Kidney epithelial cell (primary cell): ENCODE results near the gene LAT. TPM values are rescaled to one million over a fixed set of nuclear protein-coding genes. Genes with fewer than 3 reads are reported as not detected.
"Not testable (repeated sequence)": the region's sequence is repeated elsewhere in the genome, so short reads cannot be mapped to it uniquely, and the experiment has no call there.

Source experiments
- DNase-seq: peaks from one replicate; pipeline ENCODE4 v3.0.0-alpha.2; 2010; ENCODE audit warnings: low read depth
- H3K27me3 ChIP-seq: 2 replicates; pipeline ENCODE4 v1.6.0; 2011; ENCODE audit warnings: low read length; ENCODE audit not compliant: control insufficient read depth, insufficient read depth
- H3K36me3 ChIP-seq: 2 replicates; pipeline ENCODE4 v1.5.1; 2011; ENCODE audit warnings: low read length; ENCODE audit not compliant: control insufficient read depth, insufficient read depth
- H3K4me3 ChIP-seq: 2 replicates; pipeline ENCODE4 v1.5.1; 2011; ENCODE audit warnings: low read depth, mild to moderate bottlenecking, control low read depth, low read length
- total RNA-seq: library from RNA; depleted of rRNA; stranded (reverse); fragments of >200 nt; gene quantifications from 2 replicates; pipeline ENCODE4 v1.2.3, GENCODE V29; 2015
- TF ChIP-seq, protein P1 (sequence below): IDR thresholded peaks from 2 replicates; pipeline ENCODE4 v1.5.1; 2011; ENCODE audit warnings: mild to moderate bottlenecking, moderate library complexity, low read length, control low read depth, inconsistent platforms; ENCODE audit not compliant: insufficient read depth, poor library complexity, severe bottlenecking

Gene LAT
- total RNA-seq, 1 donor from 2014 or later: 2.9 TPM

DNA sequence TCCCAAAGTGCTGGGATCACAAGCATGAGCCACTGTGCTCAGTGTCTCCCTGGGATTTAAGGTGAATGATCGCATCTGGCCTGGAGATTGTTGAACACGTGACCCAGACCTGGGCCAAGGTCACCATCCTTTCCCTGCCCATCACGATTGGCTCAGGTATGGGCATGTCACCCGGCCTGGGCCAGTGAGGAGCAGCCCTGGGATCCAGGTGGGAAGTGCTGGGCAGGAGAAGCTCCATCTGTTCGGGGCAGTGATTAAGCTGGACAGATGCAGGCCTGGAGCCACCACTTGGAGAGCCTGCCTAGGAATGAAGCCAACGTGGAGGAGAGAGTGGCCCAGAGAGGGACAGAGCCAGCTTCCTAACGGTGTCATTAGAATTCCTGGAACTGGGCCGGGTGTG, 6.8 kb downstream of the LAT start:
- no peaks in the 10 kb centered on the region for H3K36me3 ChIP-seq
- H3K27me3 ChIP-seq: no peaks in the 10 kb centered on the region
- no peak overlapping the region for H3K4me3 ChIP-seq
- TF ChIP-seq, protein P1, sequence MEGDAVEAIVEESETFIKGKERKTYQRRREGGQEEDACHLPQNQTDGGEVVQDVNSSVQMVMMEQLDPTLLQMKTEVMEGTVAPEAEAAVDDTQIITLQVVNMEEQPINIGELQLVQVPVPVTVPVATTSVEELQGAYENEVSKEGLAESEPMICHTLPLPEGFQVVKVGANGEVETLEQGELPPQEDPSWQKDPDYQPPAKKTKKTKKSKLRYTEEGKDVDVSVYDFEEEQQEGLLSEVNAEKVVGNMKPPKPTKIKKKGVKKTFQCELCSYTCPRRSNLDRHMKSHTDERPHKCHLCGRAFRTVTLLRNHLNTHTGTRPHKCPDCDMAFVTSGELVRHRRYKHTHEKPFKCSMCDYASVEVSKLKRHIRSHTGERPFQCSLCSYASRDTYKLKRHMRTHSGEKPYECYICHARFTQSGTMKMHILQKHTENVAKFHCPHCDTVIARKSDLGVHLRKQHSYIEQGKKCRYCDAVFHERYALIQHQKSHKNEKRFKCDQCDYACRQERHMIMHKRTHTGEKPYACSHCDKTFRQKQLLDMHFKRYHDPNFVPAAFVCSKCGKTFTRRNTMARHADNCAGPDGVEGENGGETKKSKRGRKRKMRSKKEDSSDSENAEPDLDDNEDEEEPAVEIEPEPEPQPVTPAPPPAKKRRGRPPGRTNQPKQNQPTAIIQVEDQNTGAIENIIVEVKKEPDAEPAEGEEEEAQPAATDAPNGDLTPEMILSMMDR: no peak
- DNase-seq: no peak

DNA sequence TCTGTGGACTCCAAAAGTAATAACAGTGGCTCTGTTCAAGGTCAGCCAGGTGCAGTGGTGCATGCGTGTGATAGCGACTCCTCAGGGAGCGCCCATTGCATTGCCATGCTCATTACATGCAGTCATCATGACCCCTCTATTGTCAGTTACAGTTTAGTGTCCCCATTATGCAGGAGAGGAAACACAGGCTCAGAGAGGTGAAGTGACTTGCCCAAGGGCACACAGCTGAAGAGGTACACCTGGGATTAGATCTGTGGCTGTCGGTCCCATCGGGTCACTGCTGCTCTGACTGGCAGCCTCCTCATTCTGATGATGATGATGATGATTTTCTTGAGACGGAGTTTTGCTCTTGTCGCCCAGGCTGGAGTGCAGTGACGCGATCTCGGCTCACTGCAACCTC, 7.6 kb downstream of the LAT start:
- Histone ChIP-seq H3K36me3 (no peaks in the 10 kb centered on the region), H3K4me3 (no peak overlapping the region), H3K27me3 (no peaks in the 10 kb centered on the region)
- DNase-seq: no peak
- TF ChIP-seq, protein P1: no peak

DNA sequence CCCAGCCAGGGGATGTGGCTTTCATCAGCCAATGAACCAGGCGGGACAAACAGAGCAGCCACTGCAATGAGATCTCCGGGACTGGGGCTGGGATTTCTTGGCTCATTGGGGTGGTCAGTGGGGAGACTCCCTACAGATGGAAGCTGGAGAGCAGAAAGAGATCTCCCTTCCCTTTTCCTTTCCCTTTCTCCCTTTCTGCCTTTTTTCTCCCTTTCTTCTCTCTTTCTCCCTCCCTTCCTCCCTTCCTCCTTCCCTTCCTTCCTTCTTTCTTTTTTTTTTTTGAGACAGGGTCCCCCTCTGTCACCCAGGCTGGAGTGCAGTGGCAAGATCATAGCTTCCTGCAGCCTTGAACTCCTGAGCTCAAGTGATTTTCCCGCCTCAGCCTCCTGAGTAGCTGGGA, 14.0 kb downstream of the LAT start:
- Histone ChIP-seq H3K4me3 (no peak overlapping the region), H3K36me3 (no peaks in the 10 kb centered on the region), H3K27me3 (no peaks in the 10 kb centered on the region)
- TF ChIP-seq, protein P1: no peak
- DNase-seq: no peak

DNA sequence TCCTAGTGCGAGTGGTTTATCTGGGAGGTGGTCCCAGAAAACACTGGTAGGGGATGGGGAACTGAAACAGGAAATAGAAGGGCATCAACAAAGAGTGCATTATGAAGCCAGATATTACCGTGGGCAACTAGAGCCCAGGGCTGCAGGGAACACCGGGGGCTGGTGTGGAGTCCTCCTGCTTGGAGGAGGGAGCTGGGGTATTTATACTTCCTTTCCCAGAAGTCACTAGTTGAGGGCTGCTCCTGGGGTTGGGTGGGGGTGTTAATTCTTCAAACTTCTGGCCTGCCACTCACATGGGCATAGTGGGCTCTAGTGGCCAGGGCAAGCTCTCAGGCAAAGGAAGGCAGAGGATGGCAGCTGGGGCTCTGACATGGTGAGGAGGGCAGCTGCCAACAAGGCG, 14.7 kb downstream of the LAT start:
- Histone ChIP-seq H3K36me3 (no peaks in the 10 kb centered on the region), H3K4me3 (no peak overlapping the region), H3K27me3 (no peaks in the 10 kb centered on the region)
- no peak for DNase-seq
- TF ChIP-seq, protein P1: no peak

DNA sequence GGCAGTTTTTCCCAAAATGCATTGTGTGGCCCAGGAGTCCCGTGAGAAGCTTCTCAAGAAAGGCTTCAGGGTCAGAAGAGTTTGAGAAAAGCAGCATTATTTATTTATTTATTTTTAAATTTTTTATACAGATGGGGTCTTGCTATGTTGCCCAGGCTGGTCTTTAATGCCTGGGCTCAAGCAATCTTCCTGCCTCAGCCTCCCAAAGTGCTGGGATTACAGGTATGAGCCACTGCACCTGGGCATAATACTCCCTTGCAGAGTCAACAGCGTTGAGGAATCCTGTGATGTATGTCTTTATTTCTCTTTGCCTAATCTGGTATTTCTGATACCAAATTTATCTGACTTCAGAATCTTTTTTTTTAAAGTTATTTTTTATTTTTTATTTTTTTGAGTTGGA, 15.2 kb downstream of the LAT start:
- TF ChIP-seq, protein P1: no peak
- H3K4me3 ChIP-seq: no peak overlapping the region
- H3K27me3 ChIP-seq: no peaks in the 10 kb centered on the region
- H3K36me3 ChIP-seq: no peaks in the 10 kb centered on the region
- no peak for DNase-seq

DNA sequence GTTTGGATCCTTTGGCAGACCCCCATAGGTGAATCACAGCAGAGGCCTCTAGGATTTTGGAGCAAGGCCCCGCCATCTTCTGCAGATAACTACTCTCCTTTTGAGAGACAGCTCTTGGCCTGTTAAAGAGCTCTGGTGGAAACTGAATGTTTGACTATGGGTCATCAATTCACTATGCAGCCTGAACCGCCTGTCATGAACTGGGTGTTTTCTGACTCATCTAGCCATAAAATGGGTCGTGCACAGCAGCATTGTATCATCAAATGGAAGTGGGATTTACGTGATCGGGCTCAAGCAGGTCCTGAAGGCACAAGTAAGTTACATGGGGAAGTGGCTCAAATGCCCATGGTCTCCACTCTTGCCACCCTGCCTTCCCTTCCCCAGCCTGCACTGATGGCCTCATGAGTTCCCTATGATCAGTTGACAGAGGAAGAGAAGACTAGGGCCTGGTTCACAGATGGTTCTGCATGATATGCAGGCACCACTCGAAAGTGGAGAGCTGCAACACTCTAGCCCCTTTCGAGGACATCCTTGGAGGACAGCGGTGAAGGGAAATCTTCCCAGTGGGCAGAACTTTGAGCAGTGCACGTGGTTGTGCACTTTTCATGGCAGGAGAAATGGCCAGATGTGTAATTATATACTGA, 19.8 kb downstream of the LAT start:
- not testable (repeated sequence) for DNase-seq, H3K36me3 ChIP-seq, H3K4me3 ChIP-seq, H3K27me3 ChIP-seq
